K562 (cell line): ENCODE data around the gene DBH.

Experiments
- ARNT ChIP-seq, 2 experiments: fragments of 450-650 bp; IDR thresholded peaks; 2 replicates each; pipeline ENCODE4 v1.6.1; 2016; ENCODE audit warnings: mild to moderate bottlenecking in 1 of 2
- E2F5 ChIP-seq: sonication (generic); formaldehyde crosslinking; IDR thresholded peaks from 2 replicates; pipeline ENCODE4 v1.8.0; 2022; ENCODE audit warnings: mild to moderate bottlenecking, missing genetic modification reagents
- FOS ChIP-seq: IDR thresholded peaks from 3 replicates; pipeline ENCODE4 v1.6.1; 2011; ENCODE audit not compliant: insufficient read length; ENCODE audit errors: extremely low read depth
- FOXM1 ChIP-seq, 2 experiments: fragments of 450-650 bp in 1 of 2; sonication (generic) in 1 of 2; formaldehyde crosslinking in 1 of 2; IDR thresholded peaks; 2 replicates each; pipeline versions ENCODE4 v1.6.1 to v1.9.0; 2017 to 2022; ENCODE audit warnings: low read depth in 2 of 2, mild to moderate bottlenecking in 2 of 2, missing genetic modification reagents in 1 of 2, moderate library complexity in 1 of 2
- JUN ChIP-seq, 2 experiments: sonication (generic) in 1 of 2; formaldehyde crosslinking in 1 of 2; IDR thresholded peaks; 2 replicates each; pipeline versions ENCODE4 v1.6.1 to v1.8.0; 2012 to 2022; ENCODE audit warnings: borderline replicate concordance in 2 of 2, mild to moderate bottlenecking in 2 of 2, improper control_type of control experiment in 1 of 2, low read depth in 1 of 2, low read length in 1 of 2, missing genetic modification reagents in 1 of 2
- POLR2A ChIP-seq: fragments of 450-650 bp; conservative IDR thresholded peaks from 2 replicates; pipeline ENCODE4 v1.6.1; 2016
- POLR3A ChIP-seq: IDR thresholded peaks from 2 replicates; pipeline ENCODE4 v1.6.1; 2011; ENCODE audit warnings: borderline replicate concordance, mild to moderate bottlenecking, moderate library complexity; ENCODE audit not compliant: insufficient read length, insufficient read depth; ENCODE audit errors: extremely low read depth
- PPARD ChIP-seq: fragments of 250-450 bp; sonication (Bioruptor Pico); IDR thresholded peaks from 2 replicates; pipeline ENCODE4 v1.8.0; 2022; ENCODE audit warnings: inconsistent platforms, mild to moderate bottlenecking, moderate library complexity
- USF2 ChIP-seq: sonication (generic); formaldehyde crosslinking; IDR thresholded peaks from 2 replicates; pipeline ENCODE4 v1.5.0; 2020; ENCODE audit warnings: missing genetic modification reagents
- TF ChIP-seq, protein P1 (sequence below): sonication (generic); formaldehyde crosslinking; IDR thresholded peaks from 2 replicates; pipeline ENCODE4 v1.8.1; 2022; ENCODE audit warnings: missing genetic modification reagents
- TF ChIP-seq, protein P2 (sequence below), 3 experiments: IDR thresholded peaks in 2 of 3; conservative IDR thresholded peaks in 1 of 3; 2 replicates each; pipeline ENCODE4 v1.5.1; 2011 to 2012; ENCODE audit warnings: low read length in 3 of 3, mild to moderate bottlenecking in 3 of 3, control low read depth in 2 of 3, improper control_type of control experiment in 1 of 3, inconsistent platforms in 1 of 3, low read depth in 1 of 3, mixed read lengths in 1 of 3, moderate library complexity in 1 of 3; ENCODE audit not compliant: insufficient read depth in 2 of 3

DNA sequence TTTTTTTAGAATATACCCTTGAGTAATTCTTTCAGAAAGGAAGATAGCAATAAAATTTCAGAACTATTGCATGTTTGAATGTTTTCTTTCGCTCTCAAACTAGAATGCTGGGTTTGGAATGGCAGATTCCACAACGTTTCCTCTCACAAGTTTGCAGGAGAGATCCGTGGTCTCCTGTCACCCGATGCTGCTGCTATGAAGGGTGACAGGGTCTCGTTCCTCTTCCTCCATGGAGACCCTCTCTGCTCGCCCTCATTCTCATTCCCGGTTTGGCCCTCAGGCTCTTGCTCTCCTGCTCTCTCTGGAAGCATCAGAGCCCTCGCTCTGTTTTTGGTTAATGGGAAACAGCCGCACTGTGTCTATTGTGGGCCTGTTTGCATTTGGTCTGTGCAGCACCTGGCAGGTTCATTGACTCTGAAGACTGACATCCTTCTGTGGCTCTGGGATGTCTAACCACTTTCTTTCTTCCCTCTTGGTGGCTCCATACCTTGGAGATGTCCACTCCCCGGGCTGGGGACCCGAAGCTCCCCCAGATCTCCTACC is 14.4 kb upstream of the DBH start:
- no peak for TF ChIP-seq POLR2A
- no peak for TF ChIP-seq FOXM1 (IDR thresholded peaks at IDR 0.05; ENCODE audit: low read depth)
- TF ChIP-seq FOXM1 (CRISPR knock-in tag; IDR thresholded peaks at IDR 0.05; ENCODE audit: low read depth) = no peak
- TF ChIP-seq PPARD (CRISPR knock-in tag) = no peak
- TF ChIP-seq E2F5 (CRISPR knock-in tag) = no peak
- TF ChIP-seq POLR3A = no peak
- no peak for TF ChIP-seq FOS
- TF ChIP-seq USF2 (CRISPR knock-in tag) = no peak
- TF ChIP-seq, protein P1, sequence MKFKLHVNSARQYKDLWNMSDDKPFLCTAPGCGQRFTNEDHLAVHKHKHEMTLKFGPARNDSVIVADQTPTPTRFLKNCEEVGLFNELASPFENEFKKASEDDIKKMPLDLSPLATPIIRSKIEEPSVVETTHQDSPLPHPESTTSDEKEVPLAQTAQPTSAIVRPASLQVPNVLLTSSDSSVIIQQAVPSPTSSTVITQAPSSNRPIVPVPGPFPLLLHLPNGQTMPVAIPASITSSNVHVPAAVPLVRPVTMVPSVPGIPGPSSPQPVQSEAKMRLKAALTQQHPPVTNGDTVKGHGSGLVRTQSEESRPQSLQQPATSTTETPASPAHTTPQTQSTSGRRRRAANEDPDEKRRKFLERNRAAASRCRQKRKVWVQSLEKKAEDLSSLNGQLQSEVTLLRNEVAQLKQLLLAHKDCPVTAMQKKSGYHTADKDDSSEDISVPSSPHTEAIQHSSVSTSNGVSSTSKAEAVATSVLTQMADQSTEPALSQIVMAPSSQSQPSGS (CRISPR knock-in tag) = no peak
- TF ChIP-seq, protein P2, sequence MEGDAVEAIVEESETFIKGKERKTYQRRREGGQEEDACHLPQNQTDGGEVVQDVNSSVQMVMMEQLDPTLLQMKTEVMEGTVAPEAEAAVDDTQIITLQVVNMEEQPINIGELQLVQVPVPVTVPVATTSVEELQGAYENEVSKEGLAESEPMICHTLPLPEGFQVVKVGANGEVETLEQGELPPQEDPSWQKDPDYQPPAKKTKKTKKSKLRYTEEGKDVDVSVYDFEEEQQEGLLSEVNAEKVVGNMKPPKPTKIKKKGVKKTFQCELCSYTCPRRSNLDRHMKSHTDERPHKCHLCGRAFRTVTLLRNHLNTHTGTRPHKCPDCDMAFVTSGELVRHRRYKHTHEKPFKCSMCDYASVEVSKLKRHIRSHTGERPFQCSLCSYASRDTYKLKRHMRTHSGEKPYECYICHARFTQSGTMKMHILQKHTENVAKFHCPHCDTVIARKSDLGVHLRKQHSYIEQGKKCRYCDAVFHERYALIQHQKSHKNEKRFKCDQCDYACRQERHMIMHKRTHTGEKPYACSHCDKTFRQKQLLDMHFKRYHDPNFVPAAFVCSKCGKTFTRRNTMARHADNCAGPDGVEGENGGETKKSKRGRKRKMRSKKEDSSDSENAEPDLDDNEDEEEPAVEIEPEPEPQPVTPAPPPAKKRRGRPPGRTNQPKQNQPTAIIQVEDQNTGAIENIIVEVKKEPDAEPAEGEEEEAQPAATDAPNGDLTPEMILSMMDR (IDR thresholded peaks at IDR 0.05 in 2 of 3, conservative IDR thresholded peaks at IDR 0.05 in 1 of 3; ENCODE audit: insufficient read depth in 2 of 3, low read depth in 1 of 3, low read length in 3 of 3) = no peak
- TF ChIP-seq ARNT (IDR thresholded peaks at IDR 0.05) = no peak
- TF ChIP-seq JUN (IDR thresholded peaks at IDR 0.05; ENCODE audit: borderline replicate concordance, low read depth, low read length) = no peak
- TF ChIP-seq JUN (CRISPR knock-in tag; IDR thresholded peaks at IDR 0.05; ENCODE audit: borderline replicate concordance) = no peak
